K562 (cell line): Measurements from ENCODE around the gene NDUFV2. TPM values are rescaled to one million over a fixed set of nuclear protein-coding genes. Genes with fewer than 3 reads are reported as not detected.

ENCODE experiments used
- ATAC-seq: fragments of 200-7000 bp; cut with Tn5 transposase; 3 replicates; pipeline ENCODE4 v1.9.1; 2020; ENCODE audit warnings: moderate library complexity
- BruUV-seq: library from RNA; stranded (reverse); fragments of 400-500 nt; replicated peaks from 2 replicates; lab custom pipeline; 2021; lab: Mats Ljungman, UMichigan
- CTCF ChIA-PET: fragments of 300-600 bp; formaldehyde crosslinking; extraction: SDS; loops from one replicate; lab custom pipeline; 2021; ENCODE audit warnings: low intra/inter-chr PET ratio; lab: Yijun Ruan, JAX
- POLR2A ChIA-PET: fragments of 300-600, 350-650 bp; sonication (Branson Sonifier 250); formaldehyde crosslinking; extraction: SDS; loops from one replicate; lab custom pipeline; 2021; ENCODE audit warnings: antibody characterized with exemption, inconsistent platforms; lab: Yijun Ruan, JAX
- DNase-seq, 4 experiments: peaks; one replicate each; pipeline versions ENCODE4 v3.0.0 to v3.0.0-alpha.2; 2011 to 2018; ENCODE audit warnings: low spot score in 3 of 4, mixed read lengths in 3 of 4; ENCODE audit errors: extremely low read depth in 1 of 4
- FAIRE-seq: peaks from 2 replicates; lab custom pipeline; 2011; peaks lifted over from hg19 to GRCh38; lab: Jason Lieb, UNC
- H2AFZ ChIP-seq: 2 replicates; pipeline ENCODE4 v1.6.0; 2011; ENCODE audit warnings: low read depth, low read length, control low read depth, inconsistent platforms
- H3K27ac ChIP-seq: fragments of 200-600 bp; 3 replicates; pipeline ENCODE4 v1.8.0; 2011; ENCODE audit warnings: low read depth, mild to moderate bottlenecking, control low read depth, inconsistent platforms, low read length, moderate library complexity, mixed read lengths; ENCODE audit errors: extremely low read depth
- H3K27me3 ChIP-seq, 2 experiments: fragments of 300-600 bp in 1 of 2; 2 replicates in 1 of 2; 3 replicates in 1 of 2; pipeline versions ENCODE4 v1.6.0 to v1.8.0; 2011; ENCODE audit warnings: inconsistent platforms in 2 of 2, low read length in 2 of 2, mild to moderate bottlenecking in 1 of 2, mixed read lengths in 1 of 2, moderate library complexity in 1 of 2; ENCODE audit not compliant: control insufficient read depth in 2 of 2, insufficient read depth in 2 of 2
- H3K36me3 ChIP-seq: fragments of 300-600 bp; 3 replicates; pipeline ENCODE4 v1.8.0; 2011; ENCODE audit warnings: mild to moderate bottlenecking, low read length, inconsistent platforms; ENCODE audit not compliant: control insufficient read depth, insufficient read depth
- H3K4me1 ChIP-seq, 2 experiments: fragments of 200-600 bp in 1 of 2; replicated peaks in 1 of 2; 2 replicates in 1 of 2; 3 replicates in 1 of 2; pipeline versions ENCODE4 v1.5.1 to v1.8.0; 2011; ENCODE audit warnings: inconsistent platforms in 2 of 2, low read length in 2 of 2, mild to moderate bottlenecking in 1 of 2, mixed read lengths in 1 of 2, moderate library complexity in 1 of 2; ENCODE audit not compliant: control insufficient read depth in 2 of 2, insufficient read depth in 2 of 2
- H3K4me2 ChIP-seq: 2 replicates; pipeline ENCODE4 v1.6.1; 2011; ENCODE audit warnings: low read length, control low read depth, inconsistent platforms, mixed read lengths; ENCODE audit not compliant: insufficient read depth
- H3K4me3 ChIP-seq: fragments of 200-600 bp; sonication (generic), shearing (Covaris generic); 2 replicates; pipeline ENCODE4 v1.5.1; 2016; ENCODE audit warnings: control low read depth, inconsistent platforms
- H3K79me2 ChIP-seq: fragments of 200-600 bp; 3 replicates; pipeline ENCODE4 v1.8.0; 2011; ENCODE audit warnings: low read length, inconsistent platforms; ENCODE audit not compliant: control insufficient read depth, insufficient read depth
- H3K9ac ChIP-seq, 2 experiments: 2 replicates each; pipeline versions ENCODE4 v1.6.0 to v1.6.1; 2011; ENCODE audit warnings: low read depth in 2 of 2, low read length in 2 of 2, control low read depth in 1 of 2, inconsistent platforms in 1 of 2, mild to moderate bottlenecking in 1 of 2, mixed read lengths in 1 of 2; ENCODE audit not compliant: insufficient read depth in 1 of 2
- H3K9me1 ChIP-seq: one replicate; pipeline ENCODE4 v1.6.0; 2011; ENCODE audit warnings: inconsistent platforms, mild to moderate bottlenecking, low read length, moderate library complexity; ENCODE audit not compliant: control insufficient read depth, insufficient read depth
- H3K9me3 ChIP-seq: replicated peaks from 2 replicates; pipeline ENCODE4 v1.5.1; 2011; ENCODE audit warnings: low read depth, low read length, inconsistent platforms; ENCODE audit not compliant: control insufficient read depth, insufficient read depth
- H4K20me1 ChIP-seq: replicated peaks from 2 replicates; pipeline ENCODE4 v1.6.1; 2011; ENCODE audit warnings: low read length, inconsistent platforms, mixed read lengths; ENCODE audit not compliant: control insufficient read depth, insufficient read depth
- CREM ChIP-seq: IDR thresholded peaks from 2 replicates; pipeline ENCODE4 v1.6.1; 2014; ENCODE audit warnings: antibody characterized with exemption, low read depth
- ELF2 ChIP-seq: fragments of 250-450 bp; sonication (Bioruptor Pico); IDR thresholded peaks from 2 replicates; pipeline ENCODE4 v1.5.0; 2021; ENCODE audit warnings: mild to moderate bottlenecking
- HDGF ChIP-seq: fragments of 450-650 bp; IDR thresholded peaks from 2 replicates; pipeline ENCODE4 v1.6.1; 2016
- MEIS2 ChIP-seq: fragments of 450-650 bp; IDR thresholded peaks from 2 replicates; pipeline ENCODE4 v1.6.1; 2014; ENCODE audit warnings: mild to moderate bottlenecking; ENCODE audit not compliant: partially characterized antibody
- MTA3 ChIP-seq: fragments of 450-650 bp; formaldehyde crosslinking; IDR thresholded peaks from 2 replicates; pipeline ENCODE4 v1.6.1; 2017; ENCODE audit warnings: mild to moderate bottlenecking, borderline replicate concordance
- PHF8 ChIP-seq: fragments of 200-600 bp; sonication (generic); IDR thresholded peaks from 2 replicates; pipeline ENCODE4 v1.6.1; 2012; ENCODE audit warnings: mixed run types, mild to moderate bottlenecking, inconsistent platforms, low read length, moderate library complexity, borderline replicate concordance
- TBL1XR1 ChIP-seq, 2 experiments: IDR thresholded peaks; 2 replicates each; pipeline ENCODE4 v1.6.1; 2012; ENCODE audit warnings: improper control_type of control experiment in 2 of 2, low read length in 2 of 2, mild to moderate bottlenecking in 1 of 2
- TCF7 ChIP-seq: sonication (generic); IDR thresholded peaks from 2 replicates; pipeline ENCODE4 v1.6.1; 2016; ENCODE audit warnings: antibody characterized with exemption, borderline replicate concordance
- ZBTB17 ChIP-seq: fragments of 450-650 bp; formaldehyde crosslinking; IDR thresholded peaks from 2 replicates; pipeline ENCODE4 v1.4.0; 2020; ENCODE audit warnings: mild to moderate bottlenecking
- ZNF518B ChIP-seq: fragments of 250-450 bp; sonication (Bioruptor Pico); IDR thresholded peaks from 2 replicates; pipeline ENCODE4 v1.5.0; 2021; ENCODE audit warnings: mild to moderate bottlenecking, moderate library complexity
- ZNF589 ChIP-seq: fragments of 200-800 bp; sonication (Bioruptor generic); IDR thresholded peaks from 2 replicates; pipeline ENCODE4 v1.6.1; 2016; ENCODE audit warnings: low read depth, missing genetic modification characterization, missing compliant biosample characterization
- WGBS: fragments of 100-300 bp; shearing (Covaris generic); methylation state at CpG from one replicate; pipeline ENCODE4 v1.1.6; 2016; ENCODE audit warnings: low coverage, mixed read lengths; ENCODE audit not compliant: insufficient coverage; ENCODE audit errors: missing lambda C conversion rate; 5-methylcytosine and 5-hydroxymethylcytosine counted together
- in situ Hi-C: fragments of 300-500 bp; cut with MboI; formaldehyde crosslinking; loops from 4 replicates; pipeline ENCODE4 v1.15.0; 2018; ENCODE audit warnings: inconsistent platforms, mixed read lengths
- intact Hi-C: fragments of 100-400 bp; cut with micrococcal nuclease; formaldehyde crosslinking; loops from 2 replicates; pipeline ENCODE4 v1.14.2; 2022
- polyA plus RNA-seq, 8 experiments: library from polyadenylated mRNA; depleted of rRNA in 4 of 8; stranded (reverse) in 5 of 8; unstranded in 3 of 8; fragments of >200 nt; fragmentation: Nextera tagmentation in 2 of 8; fragmentation: Illumina TruSeq in 1 of 8; extraction: Ambion mirVana in 2 of 8; extraction: Trizol in 1 of 8; gene quantifications; 2 replicates each; pipeline versions ENCODE4 v1.2.1 to v1.2.3, GENCODE V29; 2011 to 2014; ENCODE audit warnings: inconsistent platforms in 1 of 8, missing spikeins in 1 of 8
- total RNA-seq, 7 experiments: library from RNA; depleted of rRNA in 6 of 7; stranded (reverse); fragments of >200 nt in 6 of 7; fragmentation: Illumina TruSeq in 2 of 7; extraction: Trizol in 2 of 7; gene quantifications; 2 replicates each; pipeline versions ENCODE4 v1.2.1 to v1.2.3, GENCODE V29; 2011 to 2021; ENCODE audit warnings: low replicate concordance in 1 of 7
- TF ChIP-seq, protein P1 (sequence below): fragments of 250-450 bp; sonication (Bioruptor Pico); IDR thresholded peaks from 2 replicates; pipeline ENCODE4 v1.4.0; 2020

NDUFV2 gene
- total and polyA plus RNA-seq, 9 of the 15 experiments (the other 6 are each of a cell fraction or from before 2014, with no cell fraction given) = 213 to 550 (median 384) TPM

DNA sequence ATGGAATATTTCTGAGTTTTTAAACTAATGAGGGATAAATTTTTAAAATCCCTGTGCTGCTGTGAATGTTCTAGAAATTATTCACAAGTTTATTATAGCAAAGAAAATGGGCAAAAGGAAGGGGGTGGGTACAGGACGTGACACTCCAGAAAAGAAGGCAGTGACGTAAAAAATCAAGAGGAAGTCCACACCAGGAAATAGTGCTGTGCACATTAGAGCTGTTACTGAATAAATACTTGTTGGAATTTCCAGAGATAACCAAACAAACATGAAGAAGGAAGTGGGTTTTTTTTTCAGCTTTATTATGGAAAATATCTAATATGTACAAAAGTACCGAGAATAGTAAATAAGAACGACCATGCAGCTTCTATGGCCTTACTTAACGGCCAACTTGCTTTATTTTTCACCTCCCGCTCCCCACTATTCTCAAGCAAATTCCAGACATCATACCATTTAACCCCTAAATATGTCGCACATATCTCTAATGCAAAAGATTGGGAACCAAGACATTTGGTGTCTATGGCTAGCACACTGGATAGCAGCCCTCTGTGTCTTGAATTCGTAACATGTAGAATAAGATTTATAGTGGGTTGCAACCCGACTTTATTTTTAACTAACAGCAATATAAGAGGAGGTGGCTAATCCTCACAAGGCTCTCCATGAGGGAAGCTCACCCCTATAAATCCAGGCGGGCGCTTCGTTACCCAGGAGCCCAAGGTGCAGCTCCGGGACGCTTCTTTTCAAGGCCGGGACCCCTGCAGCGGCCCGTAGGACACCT lies 580 bp upstream of the NDUFV2 start:
- H2AFZ ChIP-seq = peak overlapping the region; percentile 83
- peak overlapping the region; percentile 80 for H3K27ac ChIP-seq
- H3K9me1 ChIP-seq = no peaks in the 10 kb centered on the region
- FAIRE-seq (peak; percentile 46), DNase-seq (peak in 3 of 4 experiments; percentile 43 to 74 (median 61)), ATAC-seq (peak; percentile 18; the same call in 2 of the 3 replicates)
- BruUV-seq = TSS peak; percentile 91
- in situ Hi-C loops (no loop called here), intact Hi-C loops (loop anchor here (2.0 kb wide), 2 partner anchors 19 to 35 kb away; partner anchors contain the start of gene ANKRD12)
- WGBS = under 1% methylated on average over 17 of the region's 17 CpGs
- no peaks in the 10 kb centered on the region for H3K9me3 ChIP-seq
- H3K9ac ChIP-seq = peak overlapping the region; percentile 82 to 86
- CTCF ChIA-PET = no interaction called here
- POLR2A ChIA-PET = interaction anchor here (0.6 to 4.3 kb wide), 10 partner anchors 8 to 394 kb away, joined by 3 to 27 read pairs (median 4); partner anchors contain the start of gene ANKRD12
- no peaks in the 10 kb centered on the region for H3K27me3 ChIP-seq
- peaks cover 26% of the 10 kb centered on the region for H4K20me1 ChIP-seq
- peaks cover 5 to 11% of the 10 kb centered on the region in 2 experiments; a peak in 4 of 5 replicates for H3K4me1 ChIP-seq
- peaks cover 57% of the 10 kb centered on the region for H3K79me2 ChIP-seq
- peak overlapping the region; percentile 84 for H3K4me2 ChIP-seq
- peaks cover 32% of the 10 kb centered on the region for H3K36me3 ChIP-seq
- peak overlapping the region; percentile 51 for H3K4me3 ChIP-seq
- TF ChIP-seq ZBTB17 (CRISPR knock-in tag) (0 out of 2 replicates have a peak, but pooled peaks have one; percentile 18), ZNF589 (CRISPR knock-in tag) (peak; percentile 89; the same call in 1 of the 2 replicates), PHF8 (peak; percentile 63), ZNF518B (0 out of 2 replicates have a peak, but pooled peaks have one; percentile 73), TBL1XR1 (IDR thresholded peaks at IDR 0.05; ENCODE audit: low read length in 2 of 2) (peak in 1 of 2 experiments; percentile 5; a peak in 1 of 4 replicates), MEIS2 (peak; percentile 56), ELF2 (no peak), MTA3 (0 out of 2 replicates have a peak, but pooled peaks have one; percentile 16), HDGF (0 out of 2 replicates have a peak, but pooled peaks have one; percentile 52), CREM (peak; percentile 95), TCF7 (no peak)
- TF ChIP-seq, protein P1, sequence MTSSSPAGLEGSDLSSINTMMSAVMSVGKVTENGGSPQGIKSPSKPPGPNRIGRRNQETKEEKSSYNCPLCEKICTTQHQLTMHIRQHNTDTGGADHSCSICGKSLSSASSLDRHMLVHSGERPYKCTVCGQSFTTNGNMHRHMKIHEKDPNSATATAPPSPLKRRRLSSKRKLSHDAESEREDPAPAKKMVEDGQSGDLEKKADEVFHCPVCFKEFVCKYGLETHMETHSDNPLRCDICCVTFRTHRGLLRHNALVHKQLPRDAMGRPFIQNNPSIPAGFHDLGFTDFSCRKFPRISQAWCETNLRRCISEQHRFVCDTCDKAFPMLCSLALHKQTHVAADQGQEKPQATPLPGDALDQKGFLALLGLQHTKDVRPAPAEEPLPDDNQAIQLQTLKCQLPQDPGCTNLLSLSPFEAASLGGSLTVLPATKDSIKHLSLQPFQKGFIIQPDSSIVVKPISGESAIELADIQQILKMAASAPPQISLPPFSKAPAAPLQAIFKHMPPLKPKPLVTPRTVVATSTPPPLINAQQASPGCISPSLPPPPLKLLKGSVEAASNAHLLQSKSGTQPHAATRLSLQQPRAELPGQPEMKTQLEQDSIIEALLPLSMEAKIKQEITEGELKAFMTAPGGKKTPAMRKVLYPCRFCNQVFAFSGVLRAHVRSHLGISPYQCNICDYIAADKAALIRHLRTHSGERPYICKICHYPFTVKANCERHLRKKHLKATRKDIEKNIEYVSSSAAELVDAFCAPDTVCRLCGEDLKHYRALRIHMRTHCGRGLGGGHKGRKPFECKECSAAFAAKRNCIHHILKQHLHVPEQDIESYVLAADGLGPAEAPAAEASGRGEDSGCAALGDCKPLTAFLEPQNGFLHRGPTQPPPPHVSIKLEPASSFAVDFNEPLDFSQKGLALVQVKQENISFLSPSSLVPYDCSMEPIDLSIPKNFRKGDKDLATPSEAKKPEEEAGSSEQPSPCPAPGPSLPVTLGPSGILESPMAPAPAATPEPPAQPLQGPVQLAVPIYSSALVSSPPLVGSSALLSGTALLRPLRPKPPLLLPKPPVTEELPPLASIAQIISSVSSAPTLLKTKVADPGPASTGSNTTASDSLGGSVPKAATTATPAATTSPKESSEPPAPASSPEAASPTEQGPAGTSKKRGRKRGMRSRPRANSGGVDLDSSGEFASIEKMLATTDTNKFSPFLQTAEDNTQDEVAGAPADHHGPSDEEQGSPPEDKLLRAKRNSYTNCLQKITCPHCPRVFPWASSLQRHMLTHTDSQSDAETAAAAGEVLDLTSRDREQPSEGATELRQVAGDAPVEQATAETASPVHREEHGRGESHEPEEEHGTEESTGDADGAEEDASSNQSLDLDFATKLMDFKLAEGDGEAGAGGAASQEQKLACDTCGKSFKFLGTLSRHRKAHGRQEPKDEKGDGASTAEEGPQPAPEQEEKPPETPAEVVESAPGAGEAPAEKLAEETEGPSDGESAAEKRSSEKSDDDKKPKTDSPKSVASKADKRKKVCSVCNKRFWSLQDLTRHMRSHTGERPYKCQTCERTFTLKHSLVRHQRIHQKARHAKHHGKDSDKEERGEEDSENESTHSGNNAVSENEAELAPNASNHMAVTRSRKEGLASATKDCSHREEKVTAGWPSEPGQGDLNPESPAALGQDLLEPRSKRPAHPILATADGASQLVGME = no peak
